SK-N-SH treated with all-trans-retinoic acid at 6 μM for 48 hours (cell line): ENCODE data around the gene PHF19.

Experiments used
- ATAC-seq: fragments of 200-7000 bp; cut with Tn5 transposase; 3 replicates; pipeline ENCODE4 v1.9.1; 2020; ENCODE audit warnings: mild to moderate bottlenecking, moderate library complexity
- ARNTL ChIP-seq: fragments of 450-650 bp; formaldehyde crosslinking; IDR thresholded peaks from 2 replicates; pipeline ENCODE4 v1.5.0; 2020; ENCODE audit warnings: low read depth, mild to moderate bottlenecking, moderate library complexity, borderline replicate concordance
- BACH2 ChIP-seq: fragments of 250-450 bp; sonication (Bioruptor Pico); IDR thresholded peaks from 2 replicates; pipeline ENCODE4 v1.9.0; 2021; ENCODE audit warnings: mild to moderate bottlenecking, borderline replicate concordance
- CSDC2 ChIP-seq: fragments of 250-450 bp; sonication (Bioruptor Pico); IDR thresholded peaks from 2 replicates; pipeline ENCODE4 v1.5.0; 2020; ENCODE audit warnings: mild to moderate bottlenecking, moderate library complexity
- ESRRG ChIP-seq: fragments of 250-450 bp; sonication (Bioruptor Pico); IDR thresholded peaks from 2 replicates; pipeline ENCODE4 v1.6.1; 2021; ENCODE audit warnings: mild to moderate bottlenecking
- ISL1 ChIP-seq: fragments of 250-450 bp; sonication (Bioruptor Pico); IDR thresholded peaks from 2 replicates; pipeline ENCODE4 v2.1.2; 2022; ENCODE audit warnings: mild to moderate bottlenecking, moderate library complexity
- OSR1 ChIP-seq: fragments of 250-450 bp; sonication (Bioruptor Pico); IDR thresholded peaks from 2 replicates; pipeline ENCODE4 v1.8.0; 2022; ENCODE audit warnings: moderate library complexity, mild to moderate bottlenecking, inconsistent platforms
- SNAI2 ChIP-seq: fragments of 250-450 bp; sonication (Bioruptor Pico); IDR thresholded peaks from 2 replicates; pipeline ENCODE4 v1.5.0; 2020; ENCODE audit warnings: mild to moderate bottlenecking, moderate library complexity
- TCF4 ChIP-seq: fragments of 250-450 bp; sonication (Bioruptor Pico); IDR thresholded peaks from 2 replicates; pipeline ENCODE4 v1.8.0; 2021; ENCODE audit warnings: mild to moderate bottlenecking, moderate library complexity, borderline replicate concordance
- TOX ChIP-seq: fragments of 250-450 bp; sonication (Bioruptor Pico); IDR thresholded peaks from 2 replicates; pipeline ENCODE4 v1.8.0; 2021; ENCODE audit warnings: mild to moderate bottlenecking, moderate library complexity, borderline replicate concordance
- ZC3H10 ChIP-seq: fragments of 250-450 bp; sonication (Bioruptor Pico); IDR thresholded peaks from 2 replicates; pipeline ENCODE4 v1.5.1; 2021; ENCODE audit warnings: mild to moderate bottlenecking, moderate library complexity
- ZFP3 ChIP-seq: fragments of 250-450 bp; sonication (Bioruptor Pico); IDR thresholded peaks from 2 replicates; pipeline ENCODE4 v1.5.0; 2020; ENCODE audit warnings: mild to moderate bottlenecking, moderate library complexity
- ZFP30 ChIP-seq: fragments of 450-650 bp; formaldehyde crosslinking; IDR thresholded peaks from 2 replicates; pipeline ENCODE4 v1.5.0; 2022; ENCODE audit warnings: mild to moderate bottlenecking, moderate library complexity
- ZNF565 ChIP-seq: fragments of 450-650 bp; formaldehyde crosslinking; conservative IDR thresholded peaks from 2 replicates; pipeline ENCODE4 v1.5.0; 2020; ENCODE audit warnings: low read depth, mild to moderate bottlenecking, moderate library complexity
- ZNF8 ChIP-seq: fragments of 450-650 bp; formaldehyde crosslinking; IDR thresholded peaks from 2 replicates; pipeline ENCODE4 v1.5.0; 2020; ENCODE audit warnings: mild to moderate bottlenecking, moderate library complexity
- TF ChIP-seq, protein P1 (sequence below): fragments of 250-450 bp; sonication (Bioruptor Pico); IDR thresholded peaks from 2 replicates; pipeline ENCODE4 v1.5.1; 2021; ENCODE audit warnings: mild to moderate bottlenecking, moderate library complexity
- TF ChIP-seq, protein P2 (sequence below): fragments of 250-450 bp; sonication (Bioruptor Pico); IDR thresholded peaks from 2 replicates; pipeline ENCODE4 v1.8.0; 2021; ENCODE audit warnings: low read depth, mild to moderate bottlenecking, moderate library complexity, borderline replicate concordance
- TF ChIP-seq, protein P3 (sequence below): fragments of 250-450 bp; sonication (Bioruptor Pico); IDR thresholded peaks from 2 replicates; pipeline ENCODE4 v1.5.0; 2020; ENCODE audit warnings: mild to moderate bottlenecking, moderate library complexity
- TF ChIP-seq, protein P4 (sequence below): fragments of 250-450 bp; sonication (Bioruptor Pico); IDR thresholded peaks from 2 replicates; pipeline ENCODE4 v1.5.1; 2020; ENCODE audit warnings: low read depth, mild to moderate bottlenecking, moderate library complexity
- TF ChIP-seq, protein P5 (sequence below): fragments of 250-450 bp; sonication (Bioruptor Pico); IDR thresholded peaks from 2 replicates; pipeline ENCODE4 v1.8.0; 2020; ENCODE audit warnings: mild to moderate bottlenecking, moderate library complexity, borderline replicate concordance

Gene PHF19

DNA sequence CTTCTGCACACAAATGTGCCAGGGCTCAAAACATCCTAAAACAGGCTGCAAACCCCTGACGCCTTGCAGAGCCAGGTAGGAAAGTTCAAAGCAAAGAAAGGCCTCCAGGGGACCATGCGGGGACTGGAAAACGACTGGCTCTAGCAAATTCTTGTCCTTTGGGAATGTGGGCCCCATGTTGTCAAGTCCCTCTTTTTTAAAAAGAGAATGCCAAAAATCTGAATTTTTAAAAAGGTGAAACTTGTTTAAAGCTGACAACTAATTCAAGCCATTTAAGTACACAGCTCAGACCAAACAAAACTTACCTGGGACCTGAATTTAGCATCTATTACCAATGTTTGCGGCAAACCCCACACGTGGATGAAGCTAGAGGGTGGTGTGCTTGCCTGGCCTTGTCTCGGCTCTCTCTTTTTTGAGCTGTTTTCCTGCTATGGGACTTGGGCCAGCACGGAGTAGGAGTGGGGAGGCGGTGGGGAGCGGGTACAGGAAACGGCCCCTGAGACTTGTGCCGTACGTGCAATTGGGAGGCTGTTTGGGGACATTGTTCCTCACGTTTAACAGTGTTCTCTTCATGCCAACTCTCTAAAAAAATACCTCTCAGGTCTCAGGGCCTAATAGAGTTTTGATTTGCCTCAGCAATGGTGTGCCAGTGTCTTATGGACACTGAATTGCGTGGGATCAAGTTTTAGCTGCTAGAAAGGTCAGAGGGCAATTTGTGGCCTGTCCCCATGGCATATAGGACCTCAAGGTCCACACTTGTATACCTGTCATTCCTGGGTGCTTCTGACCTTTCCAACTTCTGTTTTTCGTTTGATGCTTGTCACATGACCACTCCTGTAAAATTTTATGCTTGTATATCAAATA lies 15.1 kb upstream of the PHF19 start (continued):
- TF ChIP-seq, protein P1, sequence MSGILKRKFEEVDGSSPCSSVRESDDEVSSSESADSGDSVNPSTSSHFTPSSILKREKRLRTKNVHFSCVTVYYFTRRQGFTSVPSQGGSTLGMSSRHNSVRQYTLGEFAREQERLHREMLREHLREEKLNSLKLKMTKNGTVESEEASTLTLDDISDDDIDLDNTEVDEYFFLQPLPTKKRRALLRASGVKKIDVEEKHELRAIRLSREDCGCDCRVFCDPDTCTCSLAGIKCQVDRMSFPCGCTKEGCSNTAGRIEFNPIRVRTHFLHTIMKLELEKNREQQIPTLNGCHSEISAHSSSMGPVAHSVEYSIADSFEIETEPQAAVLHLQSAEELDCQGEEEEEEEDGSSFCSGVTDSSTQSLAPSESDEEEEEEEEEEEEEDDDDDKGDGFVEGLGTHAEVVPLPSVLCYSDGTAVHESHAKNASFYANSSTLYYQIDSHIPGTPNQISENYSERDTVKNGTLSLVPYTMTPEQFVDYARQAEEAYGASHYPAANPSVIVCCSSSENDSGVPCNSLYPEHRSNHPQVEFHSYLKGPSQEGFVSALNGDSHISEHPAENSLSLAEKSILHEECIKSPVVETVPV (CRISPR knock-in tag), result no peak

DNA sequence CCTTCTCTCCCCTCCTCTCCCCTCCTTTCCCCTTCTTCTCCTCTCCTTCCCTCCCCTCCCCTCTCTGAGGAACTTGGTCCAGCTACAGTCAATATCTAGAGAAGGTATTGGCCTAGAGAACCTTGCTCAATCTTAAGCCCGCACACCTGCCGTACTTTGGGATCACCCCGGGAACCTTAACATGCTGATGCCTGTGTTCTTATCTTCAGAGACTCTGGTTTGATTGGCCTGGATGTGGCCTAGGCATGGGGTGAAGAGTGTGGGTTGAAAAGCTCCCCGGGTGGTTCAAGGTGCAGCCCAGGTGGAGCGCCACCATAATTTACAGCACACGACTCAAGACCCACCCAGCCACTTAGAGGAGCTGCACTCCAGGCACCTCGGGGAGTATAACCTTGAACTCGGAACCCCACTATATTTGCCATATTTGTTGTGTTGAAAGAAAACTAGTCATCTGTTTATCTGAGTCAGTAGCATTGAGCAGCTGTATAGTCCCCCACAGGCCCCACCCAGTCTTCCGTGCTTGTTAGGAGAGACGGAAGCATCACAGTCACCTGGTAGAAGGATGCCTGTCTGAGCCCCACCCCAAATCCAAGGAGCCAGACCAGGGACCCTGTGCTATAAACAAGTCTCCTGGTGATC lies 14.4 kb upstream of the PHF19 start:
- TF ChIP-seq SNAI2 (CRISPR knock-in tag) (no peak), ESRRG (CRISPR knock-in tag) (no peak), CSDC2 (CRISPR knock-in tag) (no peak), ZC3H10 (no peak), OSR1 (CRISPR knock-in tag) (no peak), ZNF565 (CRISPR knock-in tag) (no peak), ZFP3 (no peak), TOX (CRISPR knock-in tag) (no peak), ISL1 (CRISPR knock-in tag) (no peak), ZFP30 (no peak), BACH2 (CRISPR knock-in tag) (no peak), ZNF8 (CRISPR knock-in tag) (no peak), TCF4 (no peak), ARNTL (CRISPR knock-in tag) (no peak)
- TF ChIP-seq, protein P2, sequence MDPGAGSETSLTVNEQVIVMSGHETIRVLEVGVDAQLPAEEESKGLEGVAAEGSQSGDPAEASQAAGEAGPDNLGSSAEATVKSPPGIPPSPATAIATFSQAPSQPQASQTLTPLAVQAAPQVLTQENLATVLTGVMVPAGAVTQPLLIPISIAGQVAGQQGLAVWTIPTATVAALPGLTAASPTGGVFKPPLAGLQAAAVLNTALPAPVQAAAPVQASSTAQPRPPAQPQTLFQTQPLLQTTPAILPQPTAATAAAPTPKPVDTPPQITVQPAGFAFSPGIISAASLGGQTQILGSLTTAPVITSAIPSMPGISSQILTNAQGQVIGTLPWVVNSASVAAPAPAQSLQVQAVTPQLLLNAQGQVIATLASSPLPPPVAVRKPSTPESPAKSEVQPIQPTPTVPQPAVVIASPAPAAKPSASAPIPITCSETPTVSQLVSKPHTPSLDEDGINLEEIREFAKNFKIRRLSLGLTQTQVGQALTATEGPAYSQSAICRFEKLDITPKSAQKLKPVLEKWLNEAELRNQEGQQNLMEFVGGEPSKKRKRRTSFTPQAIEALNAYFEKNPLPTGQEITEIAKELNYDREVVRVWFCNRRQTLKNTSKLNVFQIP (CRISPR knock-in tag), result no peak
- TF ChIP-seq, protein P1 (CRISPR knock-in tag), result no peak
- TF ChIP-seq, protein P3, sequence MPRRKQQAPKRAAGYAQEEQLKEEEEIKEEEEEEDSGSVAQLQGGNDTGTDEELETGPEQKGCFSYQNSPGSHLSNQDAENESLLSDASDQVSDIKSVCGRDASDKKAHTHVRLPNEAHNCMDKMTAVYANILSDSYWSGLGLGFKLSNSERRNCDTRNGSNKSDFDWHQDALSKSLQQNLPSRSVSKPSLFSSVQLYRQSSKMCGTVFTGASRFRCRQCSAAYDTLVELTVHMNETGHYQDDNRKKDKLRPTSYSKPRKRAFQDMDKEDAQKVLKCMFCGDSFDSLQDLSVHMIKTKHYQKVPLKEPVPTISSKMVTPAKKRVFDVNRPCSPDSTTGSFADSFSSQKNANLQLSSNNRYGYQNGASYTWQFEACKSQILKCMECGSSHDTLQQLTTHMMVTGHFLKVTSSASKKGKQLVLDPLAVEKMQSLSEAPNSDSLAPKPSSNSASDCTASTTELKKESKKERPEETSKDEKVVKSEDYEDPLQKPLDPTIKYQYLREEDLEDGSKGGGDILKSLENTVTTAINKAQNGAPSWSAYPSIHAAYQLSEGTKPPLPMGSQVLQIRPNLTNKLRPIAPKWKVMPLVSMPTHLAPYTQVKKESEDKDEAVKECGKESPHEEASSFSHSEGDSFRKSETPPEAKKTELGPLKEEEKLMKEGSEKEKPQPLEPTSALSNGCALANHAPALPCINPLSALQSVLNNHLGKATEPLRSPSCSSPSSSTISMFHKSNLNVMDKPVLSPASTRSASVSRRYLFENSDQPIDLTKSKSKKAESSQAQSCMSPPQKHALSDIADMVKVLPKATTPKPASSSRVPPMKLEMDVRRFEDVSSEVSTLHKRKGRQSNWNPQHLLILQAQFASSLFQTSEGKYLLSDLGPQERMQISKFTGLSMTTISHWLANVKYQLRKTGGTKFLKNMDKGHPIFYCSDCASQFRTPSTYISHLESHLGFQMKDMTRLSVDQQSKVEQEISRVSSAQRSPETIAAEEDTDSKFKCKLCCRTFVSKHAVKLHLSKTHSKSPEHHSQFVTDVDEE (CRISPR knock-in tag), result no peak
- TF ChIP-seq, protein P4, sequence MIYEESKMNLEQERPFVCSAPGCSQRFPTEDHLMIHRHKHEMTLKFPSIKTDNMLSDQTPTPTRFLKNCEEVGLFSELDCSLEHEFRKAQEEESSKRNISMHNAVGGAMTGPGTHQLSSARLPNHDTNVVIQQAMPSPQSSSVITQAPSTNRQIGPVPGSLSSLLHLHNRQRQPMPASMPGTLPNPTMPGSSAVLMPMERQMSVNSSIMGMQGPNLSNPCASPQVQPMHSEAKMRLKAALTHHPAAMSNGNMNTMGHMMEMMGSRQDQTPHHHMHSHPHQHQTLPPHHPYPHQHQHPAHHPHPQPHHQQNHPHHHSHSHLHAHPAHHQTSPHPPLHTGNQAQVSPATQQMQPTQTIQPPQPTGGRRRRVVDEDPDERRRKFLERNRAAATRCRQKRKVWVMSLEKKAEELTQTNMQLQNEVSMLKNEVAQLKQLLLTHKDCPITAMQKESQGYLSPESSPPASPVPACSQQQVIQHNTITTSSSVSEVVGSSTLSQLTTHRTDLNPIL (CRISPR knock-in tag), result no peak
- TF ChIP-seq, protein P5, sequence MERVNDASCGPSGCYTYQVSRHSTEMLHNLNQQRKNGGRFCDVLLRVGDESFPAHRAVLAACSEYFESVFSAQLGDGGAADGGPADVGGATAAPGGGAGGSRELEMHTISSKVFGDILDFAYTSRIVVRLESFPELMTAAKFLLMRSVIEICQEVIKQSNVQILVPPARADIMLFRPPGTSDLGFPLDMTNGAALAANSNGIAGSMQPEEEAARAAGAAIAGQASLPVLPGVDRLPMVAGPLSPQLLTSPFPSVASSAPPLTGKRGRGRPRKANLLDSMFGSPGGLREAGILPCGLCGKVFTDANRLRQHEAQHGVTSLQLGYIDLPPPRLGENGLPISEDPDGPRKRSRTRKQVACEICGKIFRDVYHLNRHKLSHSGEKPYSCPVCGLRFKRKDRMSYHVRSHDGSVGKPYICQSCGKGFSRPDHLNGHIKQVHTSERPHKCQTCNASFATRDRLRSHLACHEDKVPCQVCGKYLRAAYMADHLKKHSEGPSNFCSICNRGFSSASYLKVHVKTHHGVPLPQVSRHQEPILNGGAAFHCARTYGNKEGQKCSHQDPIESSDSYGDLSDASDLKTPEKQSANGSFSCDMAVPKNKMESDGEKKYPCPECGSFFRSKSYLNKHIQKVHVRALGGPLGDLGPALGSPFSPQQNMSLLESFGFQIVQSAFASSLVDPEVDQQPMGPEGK (CRISPR knock-in tag), result no peak
- TF ChIP-seq, all 23 proteins: peak for 0
- ATAC-seq, result no peak
